Hair follicle dermal papilla cell (primary cell): ENCODE data around the gene PKN3. TPM values are rescaled to one million over a fixed set of nuclear protein-coding genes. Genes with fewer than 3 reads are reported as not detected.

Experiments used
- small RNA-seq: library from RNA; depleted of rRNA; stranded (forward); fragments of <200 nt; gene quantifications from one replicate; pipeline ENCODE3, GENCODE V24; 2012
- total RNA-seq: library from RNA; depleted of rRNA; stranded (reverse); fragments of >200 nt; gene quantifications from 2 replicates; pipeline ENCODE4 v1.2.3, GENCODE V29; 2012

The PKN3 gene
- total RNA-seq, result 2.4 and 3.6 TPM in 2 replicates

DNA sequence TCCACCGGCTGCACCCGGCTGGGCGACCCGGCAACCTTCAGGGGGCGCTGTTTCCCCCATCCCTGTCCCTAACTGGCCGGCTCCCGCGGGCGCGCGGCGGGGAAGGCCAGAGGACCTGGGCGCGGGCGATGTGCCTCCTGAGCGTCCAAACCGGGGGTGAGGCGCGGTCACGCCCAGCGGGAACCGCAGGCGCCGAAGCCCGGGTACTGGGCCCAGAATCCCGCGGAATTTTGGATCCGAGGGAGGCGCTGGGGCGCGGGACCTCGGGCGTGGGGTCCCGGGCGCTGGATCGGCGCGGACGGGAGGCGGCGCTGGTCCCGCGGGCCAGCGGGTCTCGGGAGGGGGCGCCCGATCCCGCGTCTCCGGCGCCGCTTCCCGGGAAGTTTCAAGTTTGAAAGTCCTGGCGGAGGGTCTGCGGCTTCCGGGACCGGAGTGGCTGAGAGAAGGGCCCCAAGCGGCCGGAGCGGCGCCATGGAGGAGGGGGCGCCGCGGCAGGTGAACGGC lies at the start of gene PKN3:
Gene PKN3 (plus strand): TSS at position 59 of the 504 bp plus-strand sequence. CDS start 413 bp downstream, at position 472.

DNA sequence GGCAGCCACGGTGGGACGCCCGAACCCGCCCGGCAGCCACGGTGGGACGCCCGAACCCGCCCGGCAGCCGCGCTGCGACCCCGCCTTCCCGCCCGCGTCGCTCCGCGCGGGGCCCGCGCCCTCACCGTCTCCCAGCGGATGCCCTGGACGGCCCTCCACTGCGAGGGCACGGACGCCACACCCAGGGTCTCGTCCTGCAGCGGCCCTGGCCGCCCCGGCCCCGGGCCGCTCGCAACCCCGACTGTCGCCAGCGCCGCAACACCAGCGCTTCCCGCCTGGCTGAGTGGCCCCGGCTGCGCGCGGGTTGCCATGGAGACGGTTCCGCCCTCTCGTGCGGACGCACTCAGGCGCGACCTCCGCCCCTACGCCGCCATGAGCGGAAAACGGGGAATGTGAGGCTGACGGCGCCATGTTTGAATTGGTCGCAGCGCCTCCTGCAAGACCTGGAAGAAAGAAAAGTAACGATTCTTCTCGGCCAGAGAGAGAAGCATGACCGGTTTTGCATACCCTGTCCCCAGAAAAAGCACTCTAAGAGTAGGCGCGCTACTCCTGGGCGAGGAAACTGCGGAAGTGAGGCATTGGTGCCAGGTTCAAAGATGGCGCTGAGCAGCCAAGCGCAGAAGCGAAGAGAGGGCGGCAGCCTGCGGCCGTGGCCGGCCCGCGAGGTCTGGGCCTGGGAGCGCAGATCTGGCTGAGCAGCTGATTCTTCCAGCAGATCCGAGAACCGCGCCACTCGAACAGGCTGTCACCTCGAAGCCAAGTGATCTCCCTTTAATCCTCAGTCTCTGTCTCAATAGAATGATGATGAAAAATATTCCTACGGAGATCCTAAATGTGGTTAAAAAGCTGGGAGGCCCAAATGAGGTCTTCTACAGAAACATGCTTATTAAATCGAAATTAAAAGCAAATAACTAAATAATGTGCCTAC lies 45.6 kb upstream of the PKN3 start, which contains the start of gene DYNC2I2:
Gene DYNC2I2 (minus strand): TSS at position 432 of the 928 bp plus-strand sequence. CDS start 121 bp downstream, at position 311.

DNA sequence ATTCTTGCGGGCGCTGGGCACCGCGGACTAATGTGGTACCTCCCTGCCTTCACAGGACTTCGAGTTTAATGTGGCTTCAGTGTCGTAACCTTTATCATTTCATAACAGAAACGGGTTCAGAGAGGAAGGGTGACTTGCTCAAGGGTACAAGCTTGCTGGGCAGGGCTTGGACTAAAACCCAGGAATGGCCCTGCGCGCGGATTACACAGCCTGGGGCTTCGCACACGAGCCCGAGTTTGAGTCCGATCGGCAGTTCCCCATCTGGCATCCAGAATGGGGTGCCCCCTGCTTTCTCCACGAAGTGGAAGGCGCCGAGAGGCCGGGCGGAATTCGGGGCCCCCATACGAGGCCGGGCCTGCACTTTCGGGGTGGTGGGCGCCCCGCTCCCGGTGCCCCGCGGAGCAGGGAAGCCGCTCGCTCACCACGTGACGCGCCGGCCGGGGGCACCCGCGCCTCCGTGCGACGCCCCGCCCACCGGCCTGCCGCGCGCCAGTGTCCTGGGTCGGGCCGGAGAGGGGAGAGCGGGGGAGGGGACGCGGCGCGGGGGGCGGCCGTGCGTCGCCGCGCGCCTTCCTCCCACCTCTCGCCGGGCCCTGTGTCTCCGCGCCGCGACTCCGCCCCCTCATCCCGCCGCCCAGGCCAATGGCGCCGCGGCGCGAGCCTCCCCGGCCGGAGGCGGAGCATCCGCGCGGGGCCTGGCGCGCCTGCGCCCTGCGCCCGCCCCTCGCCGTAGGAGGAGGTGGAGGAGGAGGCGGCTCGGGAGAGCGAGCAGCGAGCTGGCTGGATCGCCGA lies 13.6 kb upstream of the PKN3 start, which contains the start of gene SET:
Gene SET (plus strand): TSS at position 722 of the 792 bp plus-strand sequence. CDS start 361 bp downstream, outside the sequence.

DNA sequence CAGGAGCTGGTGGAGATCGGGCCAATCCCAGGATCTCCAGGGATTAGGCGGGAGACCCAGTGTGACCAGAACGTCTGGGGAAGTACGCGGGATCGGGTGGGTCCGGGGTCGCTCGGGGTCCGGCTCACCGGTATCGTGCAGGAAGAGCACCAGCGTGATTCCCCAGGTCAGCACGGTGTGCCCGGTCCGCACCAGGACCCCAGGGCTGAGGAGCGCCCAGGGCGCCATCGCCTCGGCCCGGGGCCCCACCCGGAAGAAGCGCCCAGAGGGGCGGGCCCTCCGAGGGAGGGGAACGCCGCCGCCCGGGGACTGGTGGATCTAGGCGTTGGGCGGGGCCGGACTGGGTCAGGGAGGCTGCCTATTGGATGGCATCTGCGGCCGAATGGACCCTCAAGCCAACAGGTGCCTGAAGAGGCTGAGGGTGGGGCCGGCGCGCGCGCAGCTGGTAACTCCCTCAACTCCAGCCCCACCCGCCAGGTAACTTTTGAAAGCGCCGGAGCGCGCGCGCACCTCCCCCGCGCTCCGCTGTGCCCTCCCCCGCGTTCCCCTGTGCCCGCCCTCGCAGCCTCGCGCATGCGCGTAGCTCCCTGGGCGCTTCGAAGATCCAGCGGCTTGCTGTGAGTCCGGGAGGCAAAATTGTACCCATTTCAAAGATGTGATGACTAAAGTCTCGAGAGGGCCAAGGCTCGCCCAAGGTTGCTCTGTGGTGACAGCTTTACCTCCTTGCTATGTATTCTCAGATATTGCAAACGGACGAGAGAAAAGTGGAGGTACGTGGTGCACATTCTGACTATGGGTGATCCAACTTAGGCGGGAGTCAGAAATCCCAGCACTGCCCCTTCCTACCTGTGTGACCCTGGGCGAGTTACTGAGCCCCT lies 21.8 kb downstream of the PKN3 start, which contains the start of gene ZDHHC12:
Gene ZDHHC12 (minus strand): TSS at position 262 of the 878 bp plus-strand sequence. CDS start 34 bp downstream, at position 228.

Small RNA genes within 50 kb of the gene (small RNA-seq; reads per million reads assigned to genes)
- gene RF00017, result not detected
- gene RN7SL560P, result not detected

Other genes starting within 250 kb of the PKN3 start
- gene ODF2, start 246.5 kb upstream of the PKN3 start, total RNA-seq, result 27.3 and 31.0 TPM in 2 replicates
- gene GLE1, start 197.8 kb upstream of the PKN3 start, total RNA-seq, result 25.8 and 28.1 TPM in 2 replicates
- 396 and 421 TPM in 2 replicates for gene SPTAN1, start 149.9 kb upstream of the PKN3 start, total RNA-seq
- 49.8 and 56.8 TPM in 2 replicates for gene DYNC2I2, start 45.7 kb upstream of the PKN3 start, total RNA-seq
- gene SET, start 13.3 kb upstream of the PKN3 start, total RNA-seq, result 214 and 264 TPM in 2 replicates
- gene ZDHHC12, start 21.6 kb downstream of the PKN3 start, total RNA-seq, result 23.6 and 24.2 TPM in 2 replicates
- 29.8 and 31.0 TPM in 2 replicates for gene ZER1, start 69.4 kb downstream of the PKN3 start, total RNA-seq
- 21.3 and 26.4 TPM in 2 replicates for gene TBC1D13, start 84.8 kb downstream of the PKN3 start, total RNA-seq
- 18.5 and 20.8 TPM in 2 replicates for gene ENDOG, start 116.0 kb downstream of the PKN3 start, total RNA-seq
- gene SPOUT1, start 127.3 kb downstream of the PKN3 start, total RNA-seq, result 18.8 and 20.4 TPM in 2 replicates
- gene KYAT1, start 179.4 kb downstream of the PKN3 start, total RNA-seq, result 5.2 and 6.9 TPM in 2 replicates
- gene LRRC8A, start 179.6 kb downstream of the PKN3 start, total RNA-seq, result 49.5 and 49.7 TPM in 2 replicates
- 8.8 and 17.7 TPM in 2 replicates for gene PHYHD1, start 218.5 kb downstream of the PKN3 start, total RNA-seq
- gene DOLK, start 245.1 kb downstream of the PKN3 start, total RNA-seq, result 31.8 and 32.5 TPM in 2 replicates
- gene NUP188, start 245.2 kb downstream of the PKN3 start, total RNA-seq, result 37.5 and 42.6 TPM in 2 replicates